SW 1271 (cell line): ENCODE data around the gene DYRK2.

ENCODE experiments used
- DNase-seq, 2 experiments: peaks; one replicate each; lab custom pipeline; 2025; lab: John Stamatoyannopoulos, UW

Gene DYRK2

DNA sequence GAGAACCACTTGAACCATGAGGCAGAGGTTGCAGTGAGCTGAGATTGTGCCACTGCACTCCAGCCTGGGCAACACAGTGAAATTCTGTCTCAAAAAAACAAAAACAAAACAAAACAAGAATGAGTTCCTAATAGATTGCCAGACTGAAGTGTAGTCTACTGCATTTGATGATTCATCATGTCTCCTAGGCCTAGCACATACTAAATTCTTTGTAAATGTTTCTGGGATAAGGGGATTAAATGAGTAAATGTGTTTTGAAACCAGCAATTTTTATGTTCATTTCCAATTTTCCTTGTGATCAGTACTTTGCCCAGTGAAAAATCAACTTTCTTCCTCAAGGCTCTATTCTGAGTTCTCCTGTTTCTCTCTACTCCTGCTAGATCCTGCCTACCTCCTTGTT, 2.9 kb upstream of the DYRK2 start:
- DNase-seq = no peak

DNA sequence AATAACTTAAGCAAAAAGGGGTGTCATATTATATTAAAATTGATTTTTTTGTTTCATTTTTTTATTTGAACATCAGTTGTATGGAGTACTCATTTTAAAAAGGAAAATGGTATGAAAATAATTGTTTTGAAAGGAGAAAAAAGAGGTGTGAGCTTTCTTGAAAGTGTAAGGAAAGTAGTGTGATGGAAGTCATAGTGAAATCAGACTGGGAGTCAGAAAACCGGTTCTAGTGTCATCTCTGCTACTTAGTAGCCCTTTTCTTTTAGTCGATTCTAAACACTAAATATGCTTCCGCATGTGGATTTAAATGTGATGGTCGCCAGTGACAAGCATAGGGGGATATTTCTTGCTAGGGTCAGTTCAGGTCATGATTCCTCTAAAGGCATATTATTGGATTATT, 1.8 kb upstream of the DYRK2 start:
- no peak for DNase-seq

DNA sequence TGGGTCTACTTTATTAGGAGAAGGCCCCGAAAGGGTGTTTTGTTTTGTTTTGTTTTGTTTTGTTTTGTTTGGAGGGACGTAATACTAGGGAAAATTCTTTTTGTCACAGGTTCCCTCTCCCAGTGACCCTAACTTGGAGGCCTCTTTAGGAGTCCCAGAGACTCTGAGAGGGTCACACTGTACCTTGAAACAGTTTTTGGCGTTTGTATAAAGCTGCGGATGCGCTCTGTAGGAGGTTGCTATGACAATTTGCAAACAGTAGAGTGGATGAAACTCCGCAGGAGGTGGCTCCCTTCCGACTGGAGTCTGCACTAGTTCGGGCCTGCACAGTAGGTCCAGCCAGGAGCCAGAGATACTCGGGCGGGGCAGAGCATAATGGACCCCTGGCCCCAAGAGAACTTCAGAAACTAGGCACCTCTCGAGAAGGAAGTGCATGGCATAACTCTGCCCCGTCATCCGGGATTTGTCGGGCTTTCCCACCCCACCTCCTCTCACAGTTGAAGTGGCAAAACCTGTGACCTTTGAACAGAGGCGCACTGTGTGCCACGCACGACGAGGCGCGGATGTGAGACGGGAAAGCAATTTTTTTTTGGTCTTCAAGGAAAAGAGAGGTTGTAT, 1.3 kb upstream of the DYRK2 start:
- no peak for DNase-seq

DNA sequence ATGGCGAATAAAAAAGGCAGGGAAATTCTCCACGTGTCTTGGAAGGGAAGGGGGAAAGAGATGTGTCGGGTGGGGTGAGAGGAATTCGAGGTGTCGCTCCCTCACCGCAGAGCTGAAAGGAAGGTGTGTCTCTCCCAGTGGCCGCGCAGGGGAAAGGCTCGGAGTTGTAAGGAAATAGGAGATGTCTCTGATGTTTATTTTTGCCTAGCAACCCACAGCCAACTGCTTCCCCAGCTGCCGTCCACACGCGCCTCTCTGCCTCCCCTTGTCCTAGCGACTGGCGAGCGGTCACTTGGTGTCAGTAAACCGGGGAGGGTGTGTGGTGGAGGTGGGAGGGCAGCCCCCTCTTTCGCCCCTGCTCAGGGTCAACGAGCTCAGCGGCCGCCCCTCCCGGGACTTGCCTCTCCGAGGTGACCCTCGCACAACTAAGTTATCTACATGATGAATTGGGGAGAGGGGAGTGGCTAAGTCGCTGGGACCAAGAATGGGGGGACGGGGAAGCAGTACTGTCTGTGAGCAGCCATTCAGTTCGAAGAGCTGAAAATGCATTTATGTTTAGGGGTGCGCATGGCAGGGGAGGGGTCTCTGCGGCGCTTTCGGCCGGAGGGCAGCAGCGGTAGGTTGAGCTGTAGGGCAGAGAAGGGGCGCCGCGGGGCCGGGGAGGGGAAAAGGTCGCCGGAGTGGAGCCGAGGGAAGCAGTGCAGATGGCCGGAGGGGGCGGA, 585 bp upstream of the DYRK2 start:
- peak; percentile 46 to 89 for DNase-seq

DNA sequence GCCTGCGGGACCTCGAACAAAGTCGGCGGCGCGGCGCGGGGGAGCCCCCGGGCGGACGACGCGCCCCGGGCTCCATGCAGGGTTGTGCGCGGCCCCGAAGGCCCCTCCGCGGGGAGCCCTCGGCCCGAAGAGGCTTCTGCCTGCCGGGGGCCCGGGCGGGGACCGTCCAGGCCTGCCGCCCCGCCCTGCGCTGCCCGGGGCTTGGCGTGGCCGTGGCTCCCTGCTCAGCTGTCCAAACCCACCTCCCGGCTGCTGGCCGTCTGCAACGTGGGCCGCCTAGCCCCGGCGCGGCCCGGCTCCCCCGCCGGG, 670 bp downstream of the DYRK2 start:
- DNase-seq = no peak

DNA sequence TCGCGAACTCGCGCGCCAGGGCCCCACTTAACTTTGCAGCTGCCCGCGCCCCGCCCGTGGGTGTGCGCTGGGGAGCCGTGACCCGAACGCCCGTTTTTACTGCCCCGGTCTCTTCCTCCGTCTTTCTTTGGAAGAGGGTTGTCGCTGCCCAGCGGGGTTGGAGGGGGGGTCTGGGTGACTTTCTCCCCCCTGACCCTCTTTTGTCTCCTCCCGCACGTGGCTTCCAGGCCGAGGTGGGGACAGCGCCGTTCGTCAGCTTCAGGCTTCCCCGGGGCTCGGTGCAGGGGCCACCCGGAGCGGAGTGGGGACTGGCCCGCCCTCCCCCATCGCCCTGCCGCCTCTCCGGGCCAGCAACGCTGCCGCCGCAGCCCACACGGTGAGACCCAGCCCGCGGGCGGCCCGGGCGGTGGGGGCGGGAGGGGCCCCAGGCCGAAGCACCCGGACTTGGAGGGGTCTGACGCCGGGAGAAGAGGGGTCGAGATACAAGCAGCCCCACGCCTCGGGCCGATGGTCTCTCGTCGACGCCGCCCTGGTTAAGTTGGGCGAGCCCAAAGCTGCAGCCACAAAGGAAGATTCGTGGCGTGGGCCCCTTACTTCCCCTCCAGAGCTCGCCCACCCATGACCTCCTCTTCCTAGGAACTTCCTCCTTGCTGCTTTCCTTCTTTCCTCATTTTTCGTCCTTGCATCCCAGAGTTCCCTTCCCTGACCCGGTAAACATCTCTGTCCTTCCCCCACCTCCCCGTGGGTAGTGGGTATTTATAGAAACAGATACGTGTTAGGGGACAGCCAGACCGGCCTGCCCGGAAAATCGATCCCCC, 1.2 kb downstream of the DYRK2 start:
- DNase-seq = no peak

DNA sequence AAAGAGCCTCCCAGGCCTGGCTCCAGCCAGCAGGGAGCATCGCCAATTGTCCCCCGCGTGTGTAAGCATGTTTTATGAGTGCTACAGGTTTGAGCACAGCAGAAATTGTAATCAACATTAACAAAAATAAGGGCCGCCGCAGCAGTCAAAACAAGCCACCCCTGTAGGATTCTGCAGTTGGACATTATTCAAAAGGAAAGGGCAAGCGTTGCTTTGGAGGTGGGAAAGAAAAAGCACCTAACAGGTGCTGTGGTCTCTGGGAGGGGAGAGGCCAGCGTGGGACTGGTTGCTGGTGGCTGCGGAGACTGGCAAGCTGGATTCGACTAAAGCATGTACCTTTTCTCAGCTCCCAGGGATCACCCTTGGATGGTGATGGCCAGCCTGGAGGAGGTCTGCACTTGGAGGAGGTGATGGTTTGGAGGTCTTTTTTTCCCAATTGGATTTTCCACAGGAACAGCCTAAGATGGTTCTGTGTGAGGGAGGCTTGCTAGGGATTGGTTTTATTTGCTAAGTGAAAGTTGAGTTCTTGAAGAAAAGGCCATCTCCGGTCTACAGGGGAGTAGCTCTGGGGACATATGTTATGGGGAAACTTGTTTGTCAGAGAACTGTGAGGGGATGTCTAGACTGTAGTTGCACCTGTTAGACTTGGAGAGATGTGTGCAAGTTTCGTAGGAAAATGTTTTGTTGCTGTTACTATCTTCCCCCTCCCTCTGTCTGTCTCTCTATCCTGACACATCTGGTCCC, 2.0 kb downstream of the DYRK2 start:
- no peak for DNase-seq

DNA sequence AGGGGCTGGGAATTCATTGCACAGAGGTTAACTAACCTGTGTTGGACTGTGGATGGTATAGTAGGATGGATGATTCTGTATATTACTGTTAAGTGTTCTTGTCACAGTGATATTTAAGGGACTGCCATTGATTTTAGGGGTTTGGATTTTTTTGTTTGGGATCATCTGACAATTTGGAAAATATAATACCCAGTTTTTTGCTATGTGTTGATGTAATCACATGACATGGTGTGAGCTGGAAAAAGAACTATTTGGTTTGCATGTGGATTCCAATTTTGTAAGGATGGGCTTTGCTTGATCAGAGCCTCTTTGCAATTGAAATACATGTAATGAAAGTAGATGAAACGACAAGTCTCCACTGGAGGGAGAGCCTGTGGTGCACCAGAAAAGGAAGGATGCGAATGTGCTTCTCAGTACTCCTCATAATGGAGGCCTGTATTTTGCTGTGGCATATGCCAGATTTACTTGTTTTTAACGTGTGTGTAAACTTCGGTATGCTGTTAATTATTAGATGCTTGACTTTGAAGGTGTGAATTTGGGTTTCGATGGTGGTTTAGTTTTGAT, 2.7 kb downstream of the DYRK2 start:
- peak in 1 of 2 experiments; percentile 3 for DNase-seq

DNA sequence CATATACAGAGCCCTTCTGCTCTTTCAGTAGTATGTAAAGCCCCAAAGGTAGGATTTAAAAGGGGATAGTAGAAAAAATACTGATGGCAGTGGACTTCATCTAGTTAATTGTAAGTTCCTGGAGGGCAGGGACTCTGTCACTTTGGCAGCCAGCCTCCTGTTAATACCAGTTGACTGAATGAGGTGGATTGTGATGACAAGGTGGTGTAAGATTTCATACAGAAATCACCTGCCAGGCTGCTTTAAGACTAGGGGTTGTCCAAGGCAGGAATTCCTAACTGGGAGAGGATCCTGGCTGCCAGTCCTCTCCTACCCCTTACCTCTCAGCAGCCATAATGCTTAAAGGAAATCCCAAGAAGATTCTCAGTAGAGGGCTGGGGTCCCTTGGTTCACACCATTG, 7.3 kb downstream of the DYRK2 start:
- no peak for DNase-seq

DNA sequence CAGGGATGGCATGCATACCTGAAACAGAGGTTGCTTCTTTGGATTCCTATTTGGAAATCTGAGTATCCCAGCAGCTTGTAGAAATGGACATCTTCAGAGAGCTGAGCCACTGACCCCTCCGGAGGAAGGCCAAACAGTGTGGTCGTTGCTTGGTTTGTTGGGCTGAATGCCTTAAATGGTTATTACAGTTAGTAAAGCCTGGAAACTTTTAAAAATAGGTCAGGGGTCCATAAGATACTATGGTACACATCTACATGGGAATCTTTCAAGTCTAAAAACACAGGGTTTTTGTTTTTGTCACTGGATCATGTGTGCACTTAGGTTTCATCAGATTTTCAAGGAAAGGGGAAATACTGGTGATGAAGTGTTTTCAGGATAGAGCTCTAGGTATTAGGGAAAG, 7.7 kb downstream of the DYRK2 start:
- no peak for DNase-seq

DNA sequence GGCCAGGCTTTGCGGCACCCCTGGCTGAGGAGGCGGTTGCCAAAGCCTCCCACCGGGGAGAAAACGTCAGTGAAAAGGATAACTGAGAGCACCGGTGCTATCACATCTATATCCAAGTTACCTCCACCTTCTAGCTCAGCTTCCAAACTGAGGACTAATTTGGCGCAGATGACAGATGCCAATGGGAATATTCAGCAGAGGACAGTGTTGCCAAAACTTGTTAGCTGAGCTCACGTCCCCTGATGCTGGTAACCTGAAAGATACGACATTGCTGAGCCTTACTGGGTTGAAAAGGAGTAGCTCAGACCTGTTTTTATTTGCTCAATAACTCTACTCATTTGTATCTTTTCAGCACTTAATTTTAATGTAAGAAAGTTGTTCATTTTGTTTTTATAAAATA, 9.9 kb downstream of the DYRK2 start:
- no peak for DNase-seq

DNA sequence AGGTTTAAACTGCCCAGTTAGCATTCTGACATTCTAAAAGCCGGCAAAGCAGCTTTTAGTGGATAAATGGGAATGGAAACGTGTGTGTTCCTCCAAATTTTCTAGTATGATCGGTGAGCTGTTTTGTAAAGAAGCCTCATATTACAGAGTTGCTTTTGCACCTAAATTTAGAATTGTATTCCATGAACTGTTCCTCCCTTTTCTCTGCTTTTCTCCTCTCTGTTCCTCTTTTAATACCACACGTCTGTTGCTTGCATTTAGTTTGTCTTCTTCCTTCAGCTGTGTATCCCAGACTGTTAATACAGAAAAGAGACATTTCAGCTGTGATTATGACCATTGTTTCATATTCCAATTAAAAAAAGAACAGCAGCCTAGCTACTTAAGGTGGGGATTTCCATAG, 10.7 kb downstream of the DYRK2 start:
- no peak for DNase-seq

DNA sequence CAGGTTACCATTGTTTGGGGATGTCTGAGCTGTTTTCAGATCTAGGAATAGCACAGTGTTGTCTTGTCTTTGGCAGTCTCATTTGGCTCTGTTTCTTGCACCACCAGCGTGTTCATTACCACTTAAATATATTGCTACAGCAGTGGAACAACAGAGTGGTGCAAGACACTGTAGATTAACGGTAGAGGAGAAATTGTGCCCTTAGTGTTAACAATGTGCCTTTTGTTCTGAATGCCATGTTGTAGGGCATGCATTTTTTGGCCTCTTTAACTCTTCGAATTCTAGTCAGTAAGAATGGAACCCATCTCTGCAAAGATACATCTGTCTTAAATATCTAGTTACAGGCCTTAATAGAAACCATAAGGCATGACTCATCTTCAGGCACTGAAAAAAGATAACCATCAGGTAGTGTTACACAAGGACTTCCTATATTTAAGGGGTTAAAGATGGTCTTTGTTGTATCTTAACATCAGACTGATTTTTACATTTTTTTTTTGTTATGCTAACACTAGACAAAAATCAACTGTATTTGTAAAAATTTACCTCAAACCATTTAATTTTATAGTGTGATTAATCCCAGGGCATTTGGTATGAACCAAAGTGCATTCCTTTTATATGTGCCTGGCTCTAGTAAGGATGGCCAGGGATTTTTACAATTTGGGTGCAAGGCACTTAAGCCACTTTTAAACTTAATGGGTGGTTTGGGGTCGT, 12.9 kb downstream of the DYRK2 start:
- no peak for DNase-seq

DNA sequence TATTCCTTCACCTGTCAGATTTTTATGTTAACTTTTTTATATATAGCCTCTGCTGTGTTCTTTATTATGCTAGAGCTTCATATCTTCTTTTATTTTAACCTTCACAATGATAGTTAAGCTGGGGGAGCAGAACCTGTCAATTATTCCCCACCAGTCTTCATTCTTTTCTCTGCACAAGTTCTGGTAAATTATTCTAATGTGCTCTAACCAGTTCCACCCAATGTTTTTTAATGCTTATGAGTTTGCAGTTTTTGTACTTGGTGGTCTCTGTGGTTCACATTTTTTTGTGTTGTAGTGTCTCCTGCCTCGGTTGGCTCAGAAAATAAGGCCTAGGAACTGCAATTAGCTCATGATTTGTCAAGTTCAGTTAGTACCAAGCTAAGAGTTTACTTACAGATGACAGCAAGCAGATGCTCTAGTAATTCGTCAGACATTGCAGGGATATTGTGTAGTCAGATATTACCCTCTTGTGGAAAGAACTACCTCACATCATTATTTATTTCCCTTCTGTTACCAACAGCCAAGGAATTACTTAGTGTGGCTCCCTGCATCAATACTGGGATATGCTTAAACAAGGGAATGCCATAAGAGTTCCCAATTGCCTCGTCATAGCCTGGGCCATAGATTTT, 14.5 kb downstream of the DYRK2 start:
- DNase-seq = no peak

DNA sequence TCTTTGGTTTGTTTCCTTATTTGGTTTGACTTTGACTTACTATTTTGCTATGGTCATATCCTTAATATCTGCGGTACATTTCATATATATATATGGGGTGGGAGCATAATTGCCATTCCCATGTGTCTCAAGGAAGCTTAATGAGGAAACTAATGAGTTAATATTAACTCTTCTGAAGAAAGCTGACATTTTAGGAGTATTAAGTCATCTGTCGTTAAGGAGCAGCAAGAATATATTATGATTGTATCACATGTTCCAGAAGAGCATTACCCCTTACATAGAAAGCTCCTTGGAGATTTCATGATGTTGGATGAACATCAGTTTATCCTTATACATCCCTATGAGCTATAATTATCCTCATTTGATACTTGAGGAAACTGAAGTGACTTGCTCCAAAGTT, 15.6 kb downstream of the DYRK2 start:
- no peak for DNase-seq

DNA sequence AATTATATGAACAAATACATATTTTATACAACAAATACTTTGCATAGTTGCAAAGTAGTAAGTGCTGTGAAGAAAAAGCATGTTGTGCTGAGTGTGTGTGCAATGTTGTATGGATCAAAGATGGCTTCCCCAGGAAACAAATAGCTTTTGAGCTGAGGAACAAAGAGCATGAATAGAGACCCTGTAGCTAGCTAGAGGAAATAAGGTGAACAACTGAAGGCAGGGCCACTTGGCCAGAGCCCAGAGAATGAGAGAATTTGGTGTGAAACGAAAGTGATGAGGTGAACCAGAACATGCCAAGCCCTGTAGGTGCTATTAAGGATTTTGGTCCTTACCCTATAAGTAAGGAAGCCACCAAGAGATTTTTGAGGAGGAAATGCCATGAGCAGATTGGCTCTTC, 17.1 kb downstream of the DYRK2 start:
- no peak for DNase-seq

DNA sequence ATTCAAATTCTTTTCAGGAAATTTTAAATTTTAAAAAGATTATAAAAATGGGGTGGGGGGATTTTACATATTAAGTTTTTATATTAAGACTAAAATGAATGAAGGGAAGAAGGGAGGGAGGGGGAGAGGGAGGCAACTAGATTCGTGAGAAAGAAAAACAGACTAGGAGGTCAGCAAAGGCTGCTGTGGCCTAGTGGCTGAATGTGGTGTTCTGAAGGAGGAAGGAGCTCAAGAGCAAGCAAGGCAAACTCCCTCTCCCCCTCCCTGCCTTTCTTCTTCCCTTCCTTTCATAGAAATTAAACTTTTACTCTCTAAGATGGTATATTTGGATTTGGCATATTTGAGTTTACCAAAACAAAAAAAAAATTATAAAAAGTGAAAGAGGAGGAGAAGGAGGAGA, 18.1 kb downstream of the DYRK2 start:
- no peak for DNase-seq

DNA sequence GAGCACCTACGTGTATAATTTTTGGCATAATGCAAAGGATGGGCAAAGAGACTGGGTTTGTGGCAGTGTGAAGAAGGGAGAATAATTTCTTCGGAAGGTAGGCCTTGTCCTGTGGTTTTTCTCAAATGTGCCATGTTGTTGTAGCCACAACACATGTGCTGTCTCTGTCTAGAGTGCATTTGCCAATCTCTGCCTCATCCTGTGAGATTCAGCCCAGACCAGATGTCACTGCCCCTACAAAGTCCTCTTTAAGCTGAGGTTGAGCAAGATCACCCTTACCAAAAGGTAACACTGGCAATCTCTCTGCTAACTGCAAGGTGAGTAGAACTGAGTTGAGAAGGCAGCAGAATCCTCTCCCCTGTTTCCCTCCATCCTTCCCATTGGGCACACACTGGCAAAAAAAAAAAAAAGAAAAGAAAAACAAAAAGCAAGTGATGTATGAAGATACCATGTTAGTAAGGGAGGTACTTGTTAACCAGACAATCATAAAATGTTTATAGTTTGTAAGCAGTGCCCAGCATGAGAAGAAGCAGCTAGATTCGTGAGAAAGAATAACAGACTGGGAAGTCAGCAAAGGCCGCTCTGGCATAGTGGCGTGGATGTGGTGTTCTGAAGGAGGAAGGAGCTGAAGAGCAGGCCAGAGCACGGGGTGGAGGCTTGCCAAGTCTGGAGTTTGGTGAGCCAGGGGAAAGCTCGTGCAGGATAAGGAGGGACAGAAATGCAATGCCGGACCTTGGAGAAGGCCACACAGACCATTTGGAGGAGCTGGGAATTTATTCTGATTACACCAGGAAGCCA, 18.9 kb downstream of the DYRK2 start:
- DNase-seq = no peak

DNA sequence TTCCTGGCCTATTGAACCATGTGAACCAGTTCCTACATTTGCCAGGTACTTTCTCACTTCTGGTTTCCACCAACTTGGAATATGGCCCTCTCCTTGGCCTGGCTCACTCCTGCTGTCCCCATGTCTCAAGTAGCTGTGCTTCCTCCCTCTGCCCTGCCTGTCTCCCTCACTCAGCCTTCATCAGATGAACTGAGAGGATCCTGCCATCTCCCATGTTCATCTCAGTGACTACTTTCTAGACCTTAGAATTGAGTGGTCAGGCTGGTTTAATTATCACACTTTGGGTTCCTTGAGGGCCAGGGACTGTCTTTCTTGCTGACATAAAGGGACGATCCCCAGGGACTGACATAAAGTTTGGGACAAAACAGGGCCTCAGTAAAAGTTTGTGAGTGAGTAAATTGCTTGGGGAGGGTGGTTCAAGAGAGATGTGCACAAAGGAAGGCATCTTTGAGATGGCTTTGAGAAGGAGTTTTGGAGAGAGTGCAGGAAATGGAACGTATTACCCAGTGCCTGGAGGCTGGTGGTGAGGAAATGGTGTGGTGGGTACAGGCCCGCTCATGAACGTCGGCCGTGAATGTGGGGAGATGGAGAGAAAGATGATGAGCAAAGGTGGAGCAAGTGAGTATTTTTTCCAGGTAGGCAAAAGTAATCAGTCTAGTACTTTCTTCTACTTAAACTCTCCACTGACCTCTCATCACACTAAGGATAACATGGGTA, 20.8 kb downstream of the DYRK2 start:
- DNase-seq = no peak
